GM19043 (cell line): Measurements from ENCODE around the gene ABCA13.

ENCODE experiments used
- ATAC-seq: cut with Tn5 transposase; IDR thresholded peaks from one replicate; pipeline ENCODE4 v1.9.1; 2021; ENCODE audit warnings: low read depth; ENCODE audit not compliant: unreplicated experiment

ABCA13 gene

DNA sequence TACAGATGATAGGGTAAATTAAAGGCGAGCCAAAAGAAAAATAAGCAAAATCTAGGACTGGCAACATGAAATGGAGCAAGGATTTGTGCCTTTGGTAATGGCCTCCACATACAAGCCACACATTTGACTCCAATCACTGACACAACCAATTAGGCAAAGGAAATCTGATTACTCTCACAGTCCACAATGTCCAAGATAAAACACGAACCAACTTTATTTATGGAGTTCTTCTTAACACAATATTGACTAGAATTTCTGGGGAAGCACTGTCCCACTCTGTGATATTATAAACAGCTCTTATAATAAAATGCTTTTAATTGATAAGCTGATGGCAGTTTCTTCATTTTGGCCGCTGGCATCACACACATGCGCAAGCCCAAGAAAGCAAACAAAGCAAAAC lies 334.2 kb downstream of the ABCA13 start:
- ATAC-seq: no peak

DNA sequence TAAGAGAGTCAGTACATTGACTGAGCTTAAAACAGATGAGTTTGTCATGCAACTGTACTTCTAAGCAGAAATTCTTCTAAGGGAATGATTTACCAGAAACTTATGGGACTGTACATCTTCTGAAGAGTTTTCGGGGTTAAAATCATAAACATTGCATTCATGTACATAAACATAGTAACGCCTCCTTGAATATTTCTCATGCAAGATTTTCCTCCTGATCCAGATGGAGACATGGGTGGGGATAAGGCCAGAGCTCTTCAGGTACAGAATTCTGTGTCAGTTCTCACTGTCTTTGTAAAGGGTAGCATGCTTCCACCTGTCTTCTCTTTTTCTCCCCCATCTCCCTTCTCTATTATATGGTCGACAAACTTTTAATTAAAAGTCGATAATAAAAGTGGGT lies 335.3 kb downstream of the ABCA13 start:
- ATAC-seq: no peak

DNA sequence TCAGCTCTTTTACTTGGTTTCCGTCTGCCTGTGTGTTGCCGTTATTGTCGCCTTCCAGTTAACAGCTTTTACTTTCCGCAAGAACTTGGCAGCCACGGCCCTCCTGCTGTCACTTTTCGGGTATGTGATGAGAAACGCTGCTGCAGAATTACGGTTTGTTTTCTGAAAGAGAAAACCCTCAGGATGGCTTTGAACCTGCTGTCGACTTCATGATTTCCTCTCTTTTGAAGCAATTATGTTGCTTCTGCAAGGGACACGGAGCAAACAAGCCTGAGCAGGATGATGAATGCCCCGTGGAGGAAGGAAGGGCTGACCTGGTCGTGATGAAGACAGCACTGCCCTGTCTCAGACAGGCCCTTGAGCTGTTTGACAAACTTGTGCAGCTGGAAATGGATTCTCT lies 339.8 kb downstream of the ABCA13 start:
- ATAC-seq: no peak

DNA sequence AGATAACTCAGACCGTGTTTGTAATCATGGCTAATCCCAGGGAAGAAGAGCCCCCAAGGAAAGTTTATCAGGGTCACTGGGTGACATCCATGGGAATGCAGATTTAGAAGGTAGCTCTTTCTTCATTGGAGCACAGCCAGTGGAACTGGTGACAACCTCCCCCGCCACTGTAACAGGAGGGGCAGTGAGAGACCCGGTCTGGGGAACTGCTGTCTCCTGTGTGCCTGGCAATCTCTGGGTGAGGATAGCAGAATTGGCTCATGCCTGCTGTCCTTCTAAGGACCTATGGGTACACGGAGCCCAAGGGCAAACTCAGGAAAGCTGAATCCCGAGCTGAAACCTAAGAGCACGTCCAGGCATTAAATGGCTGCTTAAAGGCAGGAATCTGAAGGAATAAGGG lies 341.6 kb downstream of the ABCA13 start:
- ATAC-seq: no peak

DNA sequence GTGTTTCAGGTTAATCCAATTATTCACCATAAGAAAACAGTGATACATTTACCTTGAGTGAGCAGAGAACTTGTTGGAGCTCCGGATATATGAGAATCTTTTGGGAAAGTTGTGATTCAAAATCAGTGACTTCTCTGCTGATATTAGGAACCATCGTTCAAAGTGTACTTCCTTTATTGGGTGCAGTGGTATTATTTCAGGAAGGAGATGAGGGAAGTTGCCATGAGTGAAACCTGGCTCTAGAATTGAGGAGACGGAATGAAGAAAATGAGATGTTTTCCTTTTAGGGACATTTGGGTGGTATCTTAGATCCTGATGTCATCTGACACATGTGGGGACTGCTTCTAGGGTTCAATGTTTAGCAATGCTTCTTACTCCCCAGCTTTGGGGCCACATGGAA lies 343.9 kb downstream of the ABCA13 start:
- ATAC-seq: no peak

DNA sequence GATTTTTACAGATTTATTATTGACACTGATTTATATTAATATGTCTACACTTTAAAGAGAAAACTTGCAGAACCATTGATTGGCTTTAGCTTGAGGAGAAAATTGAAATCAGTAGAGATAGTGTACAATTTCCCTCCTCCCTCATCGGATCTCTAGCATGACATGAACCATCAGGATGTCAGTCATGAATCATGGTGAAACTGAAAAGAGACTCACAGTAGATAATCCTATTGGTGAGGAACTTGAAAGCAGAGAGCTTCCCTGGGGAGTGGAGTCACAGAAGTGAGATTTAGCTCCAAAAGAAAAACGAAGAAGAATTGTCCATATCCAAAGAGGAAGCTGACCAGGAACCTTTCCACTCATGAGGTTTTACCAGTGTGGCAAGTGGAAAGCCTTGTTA lies 346.8 kb downstream of the ABCA13 start:
- ATAC-seq: no peak

DNA sequence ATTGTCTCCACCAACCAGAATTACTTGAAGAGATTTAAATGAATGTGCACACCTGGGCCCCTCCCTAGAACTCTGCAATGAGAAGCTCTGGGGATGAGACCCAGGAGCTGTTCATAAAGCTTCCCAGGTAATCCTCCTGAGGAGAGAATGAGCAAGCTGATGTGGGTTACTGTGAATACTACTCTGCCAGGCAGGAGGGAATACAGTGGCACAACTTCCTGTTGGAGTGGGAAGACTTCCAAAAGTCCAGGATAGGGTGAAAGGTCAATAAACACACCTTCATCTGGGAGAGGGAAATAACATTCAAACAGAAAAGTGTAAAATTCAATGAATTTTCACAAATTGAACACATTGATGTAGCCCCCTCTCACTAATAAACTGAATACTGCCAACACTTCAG lies 351.4 kb downstream of the ABCA13 start:
- no peak for ATAC-seq

DNA sequence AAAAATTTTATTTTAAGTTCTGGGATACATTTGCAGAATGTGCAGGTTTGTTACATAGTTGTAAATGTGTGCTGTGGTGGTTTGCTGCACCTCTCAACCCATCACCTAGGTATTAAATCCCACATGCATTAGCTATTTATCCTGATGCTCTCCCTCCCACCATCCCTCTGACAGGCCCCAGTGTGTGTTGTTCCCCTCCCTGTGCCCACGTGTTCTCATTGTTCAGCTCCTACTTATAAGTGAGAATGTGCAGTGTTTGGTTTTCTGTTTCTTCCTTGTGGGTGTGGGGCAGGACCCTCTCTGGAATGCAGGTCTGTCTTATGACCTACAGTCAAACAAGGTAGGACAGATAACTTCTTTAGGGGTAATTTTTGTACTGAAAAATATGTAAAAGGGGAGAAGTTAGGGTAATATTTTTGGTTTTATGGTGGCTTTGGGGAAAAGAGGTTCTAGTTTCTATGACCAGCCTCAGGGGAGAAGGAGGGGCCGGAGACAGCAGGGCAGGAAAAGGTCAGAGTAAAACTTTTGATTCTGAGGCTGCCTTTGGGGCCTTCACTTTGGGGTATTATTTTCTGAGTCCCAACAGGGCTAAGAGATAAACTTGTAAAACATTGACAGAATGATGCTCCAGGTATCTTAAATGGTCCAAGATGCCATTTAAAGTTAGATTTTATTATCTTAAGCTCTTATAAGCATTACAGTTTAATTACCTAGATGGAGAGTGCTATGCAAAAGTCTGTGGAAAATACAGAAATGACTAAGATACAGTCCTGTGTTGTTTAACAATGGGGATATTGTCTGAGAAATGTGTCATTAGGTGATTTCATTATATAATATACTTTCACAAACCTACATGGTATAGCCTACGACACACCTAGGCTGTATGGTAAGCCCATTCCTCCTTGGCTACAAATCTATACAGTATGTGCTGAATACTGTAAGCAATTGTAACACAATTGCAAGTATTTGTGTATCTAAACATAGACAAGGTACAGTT lies 354.8 kb downstream of the ABCA13 start:
- no peak for ATAC-seq

DNA sequence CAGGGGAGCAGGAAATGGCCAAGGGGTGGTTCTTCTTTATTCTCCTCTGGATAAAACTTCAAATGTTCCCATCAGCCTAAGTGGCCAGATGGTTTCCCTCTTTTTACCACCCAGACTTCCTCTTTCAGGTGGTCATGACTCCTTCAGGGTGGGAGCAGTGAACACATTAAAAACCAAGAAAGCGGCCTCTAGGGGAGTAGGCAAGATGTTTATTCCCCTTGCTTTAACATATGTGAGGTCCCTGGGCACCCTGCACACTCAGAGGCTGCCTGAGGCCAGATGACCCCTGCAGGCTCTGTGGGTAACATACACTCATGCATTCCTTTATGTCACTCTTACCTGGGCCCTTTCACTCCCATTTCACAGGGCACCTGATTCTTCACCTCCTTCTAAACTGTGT lies 357.4 kb downstream of the ABCA13 start:
- no peak for ATAC-seq

DNA sequence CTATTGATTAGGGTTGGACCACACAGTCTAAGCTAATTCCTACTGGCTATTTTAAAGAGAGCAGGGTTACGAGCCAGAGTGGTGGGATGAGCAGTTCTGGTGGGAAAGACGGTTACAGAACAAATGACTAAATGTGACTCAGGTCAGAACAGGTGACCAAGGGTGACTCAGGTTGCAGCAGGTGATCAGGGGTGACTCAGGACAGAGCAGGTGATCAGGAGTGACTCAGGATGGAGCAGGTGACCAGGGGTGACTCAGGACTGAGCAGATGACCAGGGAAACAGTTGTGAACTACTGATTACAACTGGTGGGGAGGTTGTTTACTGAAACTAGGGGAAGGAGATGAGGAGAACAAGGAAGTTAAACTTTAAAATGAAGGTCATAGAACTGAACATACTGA lies 366.3 kb downstream of the ABCA13 start:
- ATAC-seq: no peak

DNA sequence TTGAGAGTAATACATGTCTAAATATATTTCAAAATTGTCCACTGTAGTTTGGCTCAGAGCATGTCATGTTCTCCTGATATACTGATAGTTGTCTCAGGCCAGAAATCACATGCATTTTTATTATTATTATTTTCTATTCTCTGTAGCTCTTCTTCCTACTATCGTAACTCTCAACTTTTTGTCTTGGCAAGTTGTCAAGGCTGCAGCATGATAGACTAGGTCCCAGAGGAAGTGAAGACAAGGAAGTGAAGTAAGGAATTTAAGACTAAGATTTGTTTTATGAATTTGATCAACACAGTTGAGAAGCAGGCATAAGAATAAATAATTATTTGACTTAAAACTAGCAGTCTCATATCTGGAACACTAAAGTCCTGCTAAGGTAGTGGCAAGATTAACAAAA lies 369.5 kb downstream of the ABCA13 start:
- ATAC-seq: no peak

DNA sequence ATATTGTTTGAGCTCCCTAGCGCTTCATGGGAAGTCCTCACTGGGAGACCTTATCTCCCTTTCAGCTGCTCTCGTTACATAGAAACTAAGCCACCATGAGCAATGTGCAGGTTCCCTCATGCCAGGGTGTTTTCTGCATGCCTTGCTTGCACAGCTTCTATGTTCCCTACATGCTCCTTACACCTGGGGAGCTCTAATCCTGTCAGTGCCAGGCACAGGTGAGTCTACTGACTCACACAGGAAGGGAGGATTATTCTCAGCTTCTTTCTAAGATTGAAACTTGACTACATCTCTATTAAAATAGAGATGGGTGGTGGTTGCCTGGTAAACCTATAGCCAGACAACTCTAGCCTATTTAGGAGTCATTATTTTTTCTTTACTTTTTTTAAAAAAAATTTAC lies 377.4 kb downstream of the ABCA13 start:
- no peak for ATAC-seq

DNA sequence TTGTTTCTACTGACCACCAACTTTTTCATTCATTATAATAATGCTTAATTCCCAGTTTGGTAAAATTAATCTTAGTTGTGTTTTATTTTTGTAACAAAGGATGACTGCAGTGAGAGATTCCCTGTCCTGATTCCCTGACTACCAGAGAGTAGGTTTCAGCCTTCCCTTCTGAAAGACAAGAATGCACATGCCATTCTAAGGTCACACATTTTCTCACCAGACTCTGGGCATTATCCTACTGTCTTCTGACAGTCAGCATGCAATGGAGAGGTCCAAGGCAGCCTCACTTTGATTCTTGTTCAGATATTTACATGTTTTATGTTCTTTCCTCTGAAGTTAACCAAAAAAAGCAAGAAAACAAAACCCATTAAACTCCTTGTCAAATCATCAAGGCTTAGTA lies 380.4 kb downstream of the ABCA13 start:
- ATAC-seq: no peak

DNA sequence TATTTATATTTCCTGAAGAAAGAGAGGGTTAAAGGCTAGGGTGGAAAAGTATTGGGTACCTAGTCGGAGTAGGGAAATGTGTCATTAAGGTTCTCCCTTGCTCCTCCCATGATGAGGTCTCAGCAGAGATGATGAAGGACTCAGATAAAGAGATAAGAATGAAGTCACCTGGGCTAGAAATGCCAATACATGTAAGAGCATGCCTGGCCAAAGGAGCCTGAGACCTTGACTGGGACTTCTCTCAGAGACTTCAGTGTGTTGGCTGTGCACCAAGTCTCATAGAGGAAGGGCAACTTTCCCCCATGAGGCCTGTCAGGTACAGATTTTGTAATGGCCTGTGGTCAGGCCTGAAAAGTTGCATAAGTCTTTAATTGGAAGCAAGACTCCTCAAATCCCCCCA lies 392.1 kb downstream of the ABCA13 start:
- ATAC-seq: no peak

DNA sequence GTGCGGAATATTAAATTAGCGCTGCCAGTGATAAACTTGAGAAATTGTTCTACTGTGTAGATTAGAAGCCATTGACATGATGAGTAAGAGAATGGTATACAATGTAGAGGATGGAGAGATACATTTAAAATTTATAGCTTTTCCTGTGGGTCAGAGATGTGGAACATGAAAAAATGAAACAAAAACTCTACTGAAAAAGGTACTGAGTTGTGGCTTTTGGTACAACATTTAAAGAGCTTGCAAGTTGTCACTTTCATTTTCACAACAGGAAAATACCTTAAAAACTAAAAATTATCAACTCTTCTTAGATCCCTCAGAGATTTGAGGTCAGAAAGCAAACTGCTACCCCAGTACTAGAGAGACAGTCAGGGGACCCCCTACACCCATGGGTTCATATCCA lies 404.3 kb downstream of the ABCA13 start:
- no peak for ATAC-seq

DNA sequence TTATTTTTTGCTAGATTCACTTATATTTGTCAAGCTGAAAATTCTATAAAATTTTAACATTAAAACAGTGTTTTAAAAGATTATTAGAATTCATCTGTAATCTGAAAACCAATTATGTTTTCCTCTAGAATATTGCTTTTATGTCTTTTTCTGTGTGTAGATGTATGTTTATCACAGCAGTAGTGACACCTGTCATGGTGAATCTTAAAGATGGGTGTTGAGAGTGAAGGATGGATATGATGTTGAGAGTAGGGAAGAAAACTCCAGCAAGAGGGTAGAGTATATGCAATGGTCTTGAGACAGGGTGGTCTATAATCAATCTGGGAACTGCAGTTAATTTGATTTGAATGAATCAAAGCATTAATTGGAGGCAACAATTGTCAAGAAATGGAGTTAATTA lies 416.2 kb downstream of the ABCA13 start:
- no peak for ATAC-seq

DNA sequence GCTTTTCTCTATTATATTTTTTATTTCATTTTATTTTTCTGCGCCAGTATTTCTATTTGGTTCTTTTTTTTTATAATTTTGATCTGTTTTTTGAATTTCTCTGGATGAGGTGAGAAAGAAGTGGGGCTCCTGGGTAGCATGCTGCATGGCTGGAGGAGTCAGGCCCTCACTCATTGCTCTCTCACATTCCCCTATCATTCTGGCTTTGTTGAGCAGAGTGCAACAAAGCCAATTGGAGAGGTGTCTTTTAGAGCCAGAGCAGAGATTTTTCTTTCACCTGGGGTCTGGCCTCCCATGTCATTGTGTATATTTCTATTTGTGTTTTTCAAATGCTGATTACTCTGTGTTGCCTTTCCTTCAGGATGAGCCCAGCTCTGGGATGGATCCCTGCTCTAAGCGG lies 423.1 kb downstream of the ABCA13 start:
- ATAC-seq: no peak

DNA sequence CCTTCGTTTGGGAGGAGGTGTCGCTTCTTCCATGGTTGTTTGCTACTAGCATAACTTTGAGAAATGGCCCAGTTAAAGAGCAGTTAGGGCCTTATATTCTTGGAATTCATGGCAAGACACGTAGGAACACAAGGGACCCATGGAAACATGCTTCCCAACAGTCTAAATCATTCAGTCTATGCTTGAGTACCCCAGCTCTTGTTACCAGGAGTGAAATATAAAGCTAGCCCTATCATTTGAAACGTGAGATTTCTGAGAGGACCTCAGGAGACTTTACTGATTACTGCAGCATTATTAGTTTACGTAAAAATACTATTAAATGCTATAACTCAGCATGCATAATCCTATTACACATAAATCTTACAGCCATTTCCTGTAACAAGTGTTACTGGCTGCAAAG lies 424.5 kb downstream of the ABCA13 start:
- no peak for ATAC-seq

DNA sequence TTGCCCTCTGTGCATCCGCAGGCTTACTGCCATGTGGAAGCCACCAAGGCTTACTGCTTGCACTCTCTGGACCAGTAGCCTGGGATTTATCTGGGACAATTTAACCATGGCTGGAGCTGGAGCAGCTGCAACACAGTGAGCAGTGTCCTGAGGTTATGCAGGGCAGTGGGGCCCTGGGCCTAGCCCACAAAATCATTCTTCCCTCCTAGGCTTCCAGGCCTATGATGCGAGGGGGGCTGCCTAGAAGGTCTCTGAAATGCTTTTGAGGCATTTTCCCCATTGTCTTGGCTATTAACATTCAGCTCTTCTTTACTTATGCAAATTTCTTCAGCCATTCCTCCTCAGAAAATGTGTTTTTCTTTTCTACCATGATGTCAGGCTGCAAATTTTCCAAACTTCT lies 439.4 kb downstream of the ABCA13 start:
- ATAC-seq: no peak

DNA sequence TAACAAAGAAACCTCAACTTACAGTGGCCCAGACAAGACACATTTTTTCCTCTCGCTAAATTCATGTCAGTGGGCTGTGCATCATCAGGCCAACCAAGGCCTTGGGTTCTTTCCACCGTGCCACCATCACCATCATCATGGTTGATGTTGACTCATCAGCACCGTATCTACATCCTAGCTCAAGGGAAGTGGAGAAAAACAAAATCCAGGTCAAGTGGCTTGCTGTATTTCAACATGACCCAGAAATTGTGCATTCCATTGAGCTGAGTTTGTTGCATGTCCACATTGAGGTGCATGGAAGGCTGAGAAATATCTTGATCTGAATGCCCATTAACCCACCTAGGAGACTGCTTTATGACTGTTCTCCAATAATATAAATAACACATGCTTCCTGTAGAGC lies 440.7 kb downstream of the ABCA13 start:
- ATAC-seq: no peak

DNA sequence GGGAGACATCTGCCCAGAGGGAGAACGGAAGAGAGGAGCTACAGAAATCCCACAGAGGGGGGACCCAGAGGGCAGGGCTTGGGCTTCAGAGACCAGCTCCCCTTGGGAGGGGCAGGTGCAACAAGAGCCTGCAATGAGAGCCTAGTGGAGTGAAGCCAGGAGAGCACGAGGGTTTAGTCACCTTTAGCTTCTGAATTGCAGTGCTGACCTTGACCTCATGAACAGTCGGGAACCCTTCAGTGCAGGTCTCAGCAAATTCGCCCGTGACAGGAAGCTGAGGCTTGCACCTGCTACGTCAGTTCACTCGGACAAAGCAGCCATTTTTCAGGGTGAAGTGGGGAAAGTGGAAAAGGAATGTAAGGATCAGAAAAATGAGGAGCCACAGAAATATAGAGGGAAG lies 446.2 kb downstream of the ABCA13 start:
- no peak for ATAC-seq

DNA sequence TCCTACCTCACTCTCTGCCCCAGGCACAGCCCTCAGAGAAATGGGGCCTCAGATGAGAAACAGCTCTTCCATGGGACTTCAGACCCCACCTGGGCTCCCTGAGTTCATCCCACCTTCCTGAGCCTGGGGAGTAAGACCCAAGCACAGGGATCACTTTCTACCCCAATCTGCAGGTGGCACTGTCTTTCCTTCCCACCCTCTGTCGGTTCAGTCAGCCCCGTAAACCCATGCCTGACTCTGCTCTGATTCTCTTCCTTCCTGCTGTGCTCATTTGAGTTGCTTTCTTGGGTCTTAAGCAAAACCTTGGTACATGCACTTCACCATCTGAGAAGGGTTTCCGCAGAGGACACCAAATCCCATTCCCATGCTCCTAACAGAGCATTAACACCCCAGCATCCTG lies 446.7 kb downstream of the ABCA13 start:
- no peak for ATAC-seq

DNA sequence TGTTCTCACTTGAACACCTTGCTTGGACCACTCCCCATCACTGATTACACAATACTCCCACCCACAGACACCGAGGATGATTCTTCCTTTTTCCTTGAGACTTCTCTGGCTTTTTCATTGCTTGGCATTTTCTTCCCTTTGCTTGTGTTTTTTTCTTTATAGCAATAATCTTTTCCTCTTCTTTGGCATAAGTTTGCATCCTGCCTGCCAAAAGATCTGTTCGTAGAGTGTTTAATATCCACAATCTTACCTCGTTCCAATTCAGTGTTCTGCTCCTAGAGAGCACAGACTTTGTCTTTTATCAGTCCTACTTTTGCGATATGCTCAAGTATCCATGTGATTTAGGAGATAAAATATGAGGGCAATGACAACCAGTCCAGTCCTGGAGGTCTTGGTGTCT lies 449.8 kb downstream of the ABCA13 start:
- no peak for ATAC-seq
